GM12878 (cell line): ENCODE measurements around the gene TGFB2. TPM values are rescaled to one million over a fixed set of nuclear protein-coding genes. Genes with fewer than 3 reads are reported as not detected.

Experiments
- ATAC-seq: fragments of 200-7000 bp; cut with Tn5 transposase; 3 replicates; pipeline ENCODE4 v1.9.1; 2020; ENCODE audit warnings: mild to moderate bottlenecking, moderate library complexity
- BruUV-seq: library from RNA; stranded (reverse); fragments of 400-500 nt; replicated peaks from 2 replicates; lab custom pipeline; 2021; lab: Mats Ljungman, UMichigan
- CTCF ChIA-PET: fragments of 300-600 bp; sonication (Branson Sonifier 250); formaldehyde crosslinking; extraction: SDS; loops from one replicate; lab custom pipeline; 2021; ENCODE audit warnings: inconsistent platforms; lab: Yijun Ruan, JAX
- POLR2A ChIA-PET: fragments of 350-600 bp; formaldehyde crosslinking; extraction: SDS; loops from one replicate; lab custom pipeline; 2021; ENCODE audit warnings: inconsistent platforms; lab: Charles Lee
- RAD21 ChIA-PET: fragments of 300-600 bp; sonication (Branson Sonifier 250); formaldehyde crosslinking; loops from one replicate; lab custom pipeline; 2023; ENCODE audit warnings: antibody characterized with exemption; ENCODE audit not compliant: unreplicated experiment; lab: Charles Lee
- SMC1A ChIA-PET: fragments of 300-600 bp; sonication (Branson Sonifier 250); formaldehyde crosslinking; loops from one replicate; lab custom pipeline; 2023; ENCODE audit not compliant: unreplicated experiment, uncharacterized antibody; lab: Charles Lee
- DNase-seq: peaks from one replicate; pipeline ENCODE4 v3.0.0-alpha.2; 2011; ENCODE audit warnings: low read depth, low spot score
- FAIRE-seq: peaks from 3 replicates; lab custom pipeline; 2011; peaks lifted over from hg19 to GRCh38; lab: Jason Lieb, UNC
- H2AFZ ChIP-seq: 2 replicates; pipeline ENCODE4 v1.6.0; 2011; ENCODE audit warnings: low read depth, low read length, control low read depth; ENCODE audit not compliant: control insufficient read depth
- H3K27ac ChIP-seq: 2 replicates; pipeline ENCODE4 v1.5.1; 2011; ENCODE audit warnings: control low read depth; ENCODE audit not compliant: control insufficient read depth, insufficient read depth
- H3K27me3 ChIP-seq, 2 experiments: replicated peaks in 1 of 2; 2 replicates each; pipeline versions ENCODE4 v1.6.0 to v1.6.1; 2011; ENCODE audit warnings: low read length in 1 of 2; ENCODE audit not compliant: control insufficient read depth in 2 of 2, insufficient read depth in 2 of 2
- H3K36me3 ChIP-seq, 2 experiments: 2 replicates each; pipeline ENCODE4 v1.5.1; 2011; ENCODE audit warnings: low read length in 1 of 2; ENCODE audit not compliant: control insufficient read depth in 2 of 2, insufficient read depth in 2 of 2
- H3K4me1 ChIP-seq: 2 replicates; pipeline ENCODE4 v1.6.1; 2011; ENCODE audit warnings: mild to moderate bottlenecking, low read length, moderate library complexity, mixed read lengths; ENCODE audit not compliant: control insufficient read depth, insufficient read depth
- H3K4me2 ChIP-seq: 2 replicates; pipeline ENCODE4 v1.6.0; 2011; ENCODE audit warnings: control low read depth; ENCODE audit not compliant: control insufficient read depth, insufficient read depth
- H3K4me3 ChIP-seq: fragments of 200-600 bp; sonication (generic); 2 replicates; pipeline ENCODE4 v1.5.1; 2016
- H3K79me2 ChIP-seq: 2 replicates; pipeline ENCODE4 v1.6.0; 2011; ENCODE audit warnings: low read length; ENCODE audit not compliant: control insufficient read depth, insufficient read depth
- H3K9ac ChIP-seq: 2 replicates; pipeline ENCODE4 v1.8.0; 2011; ENCODE audit warnings: low read length, control low read depth, mixed read lengths; ENCODE audit not compliant: control insufficient read depth, insufficient read depth
- H3K9me3 ChIP-seq: replicated peaks from 3 replicates; pipeline ENCODE4 v1.5.1; 2011; ENCODE audit warnings: mild to moderate bottlenecking, low read length; ENCODE audit not compliant: control insufficient read depth, insufficient read depth
- H4K20me1 ChIP-seq: 2 replicates; pipeline ENCODE4 v1.6.0; 2011; ENCODE audit not compliant: control insufficient read depth, insufficient read depth
- BACH1 ChIP-seq: fragments of 450-650 bp; IDR thresholded peaks from 2 replicates; pipeline ENCODE4 v1.6.1; 2017; ENCODE audit warnings: mild to moderate bottlenecking, borderline replicate concordance
- BHLHE40 ChIP-seq, 2 experiments: fragments of 450-650 bp in 1 of 2; IDR thresholded peaks; 2 replicates each; pipeline ENCODE4 v1.6.1; 2011 to 2017; ENCODE audit warnings: low read depth in 2 of 2, borderline replicate concordance in 1 of 2, improper control_type of control experiment in 1 of 2, low read length in 1 of 2, mild to moderate bottlenecking in 1 of 2
- GATAD2B ChIP-seq: fragments of 450-650 bp; conservative IDR thresholded peaks from 2 replicates; pipeline ENCODE4 v1.6.1; 2017; ENCODE audit warnings: low read depth, mild to moderate bottlenecking, moderate library complexity
- MEF2A ChIP-seq: IDR thresholded peaks from 2 replicates; pipeline ENCODE4 v1.6.1; 2011; ENCODE audit warnings: low read depth, mild to moderate bottlenecking, low read length, moderate library complexity; ENCODE audit not compliant: insufficient read depth
- MTA3 ChIP-seq: IDR thresholded peaks from 2 replicates; pipeline ENCODE4 v1.6.1; 2012; ENCODE audit warnings: low read length, inconsistent platforms, borderline replicate concordance
- NFYB ChIP-seq: IDR thresholded peaks from 2 replicates; pipeline ENCODE4 v1.6.1; 2011; ENCODE audit warnings: low read depth, mild to moderate bottlenecking, low read length, improper control_type of control experiment, moderate library complexity; ENCODE audit not compliant: insufficient read depth
- SP1 ChIP-seq: IDR thresholded peaks from one replicate; pipeline ENCODE4 v1.6.1; 2011; ENCODE audit warnings: low read depth, low read length
- YY1 ChIP-seq: IDR thresholded peaks from 2 replicates; pipeline ENCODE4 v1.6.1; 2011; ENCODE audit warnings: low read depth, mild to moderate bottlenecking, low read length
- WGBS: methylation state at CpG from one replicate; pipeline ENCODE4 v1.1.6; 2016; ENCODE audit warnings: low lambda C conversion rate; ENCODE audit not compliant: insufficient replicate concordance, insufficient coverage; ENCODE audit errors: missing lambda C conversion rate; 5-methylcytosine and 5-hydroxymethylcytosine counted together
- in situ Hi-C: fragments of 300-500 bp; cut with MboI; formaldehyde crosslinking; loops from 9 replicates; pipeline ENCODE4 v1.14.3; 2018; ENCODE audit warnings: mixed read lengths
- intact Hi-C: fragments of 100-400 bp; cut with micrococcal nuclease; formaldehyde crosslinking; loops from one replicate; pipeline ENCODE4 v1.14.2; 2022; ENCODE audit not compliant: unreplicated experiment
- polyA plus RNA-seq, 11 experiments: library from polyadenylated mRNA; depleted of rRNA in 4 of 11; unstranded in 6 of 11; stranded (reverse) in 5 of 11; fragments of >200 nt; fragmentation: Nextera tagmentation in 4 of 11; fragmentation: Illumina TruSeq in 1 of 11; extraction: Ambion mirVana in 4 of 11; extraction: Trizol in 1 of 11; gene quantifications; 1 replicate in 1 of 11; 2 replicates in 10 of 11; pipeline versions ENCODE4 v1.2.1 to v1.2.3, GENCODE V29; 2011 to 2016; ENCODE audit warnings: inconsistent platforms in 2 of 11, missing spikeins in 2 of 11, low read depth in 1 of 11
- total RNA-seq, 4 experiments: library from RNA; depleted of rRNA in 3 of 4; stranded (reverse); fragments of >200 nt in 3 of 4; fragmentation: Illumina TruSeq in 1 of 4; extraction: Trizol in 1 of 4; gene quantifications; 2 replicates each; pipeline versions ENCODE4 v1.2.1 to v1.2.3, GENCODE V29; 2013 to 2021
- TF ChIP-seq, protein P1 (sequence below): fragments of 450-650 bp; conservative IDR thresholded peaks from 2 replicates; pipeline ENCODE4 v1.6.1; 2017; ENCODE audit warnings: mild to moderate bottlenecking, moderate library complexity
- TF ChIP-seq, protein P2 (sequence below): fragments of 450-650 bp; IDR thresholded peaks from 2 replicates; pipeline ENCODE4 v1.6.1; 2017; ENCODE audit warnings: low read depth, mild to moderate bottlenecking, moderate library complexity

TGFB2 gene
- total and polyA plus RNA-seq, 10 of the 15 experiments (the other 5 are each of a cell fraction or from before 2014, with no cell fraction given), result 0.03 to 0.11 (median 0.04) TPM; not detected in 6

- no peak for ATAC-seq
- Histone ChIP-seq H3K27ac (no peak overlapping the region), H3K9ac (no peak overlapping the region), H3K9me3 (no peaks in the 10 kb centered on the region), H3K4me2 (no peak overlapping the region), H3K4me1 (no peaks in the 10 kb centered on the region), H3K27me3 (no peaks in the 10 kb centered on the region), H3K79me2 (no peaks in the 10 kb centered on the region), H4K20me1 (no peaks in the 10 kb centered on the region), H2AFZ (no peak overlapping the region), H3K36me3 (peaks cover 0 to 8% of the 10 kb centered on the region in 2 experiments; a peak in 2 of 4 replicates), H3K4me3 (no peak overlapping the region)
- POLR2A ChIA-PET, result no interaction called here
- no TSS peak for BruUV-seq
- no peak for TF ChIP-seq MTA3
- TF ChIP-seq BHLHE40 (IDR thresholded peaks at IDR 0.05; ENCODE audit: borderline replicate concordance in 1 of 2, low read depth in 2 of 2, low read length in 1 of 2), result no peak
- TF ChIP-seq, protein P1, sequence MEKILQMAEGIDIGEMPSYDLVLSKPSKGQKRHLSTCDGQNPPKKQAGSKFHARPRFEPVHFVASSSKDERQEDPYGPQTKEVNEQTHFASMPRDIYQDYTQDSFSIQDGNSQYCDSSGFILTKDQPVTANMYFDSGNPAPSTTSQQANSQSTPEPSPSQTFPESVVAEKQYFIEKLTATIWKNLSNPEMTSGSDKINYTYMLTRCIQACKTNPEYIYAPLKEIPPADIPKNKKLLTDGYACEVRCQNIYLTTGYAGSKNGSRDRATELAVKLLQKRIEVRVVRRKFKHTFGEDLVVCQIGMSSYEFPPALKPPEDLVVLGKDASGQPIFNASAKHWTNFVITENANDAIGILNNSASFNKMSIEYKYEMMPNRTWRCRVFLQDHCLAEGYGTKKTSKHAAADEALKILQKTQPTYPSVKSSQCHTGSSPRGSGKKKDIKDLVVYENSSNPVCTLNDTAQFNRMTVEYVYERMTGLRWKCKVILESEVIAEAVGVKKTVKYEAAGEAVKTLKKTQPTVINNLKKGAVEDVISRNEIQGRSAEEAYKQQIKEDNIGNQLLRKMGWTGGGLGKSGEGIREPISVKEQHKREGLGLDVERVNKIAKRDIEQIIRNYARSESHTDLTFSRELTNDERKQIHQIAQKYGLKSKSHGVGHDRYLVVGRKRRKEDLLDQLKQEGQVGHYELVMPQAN, result no peak
- in situ Hi-C loops, result no loop called here
- 93% methylated on average over 21 of the region's 21 CpGs for WGBS
- SMC1A ChIA-PET, result no interaction called here
- CTCF ChIA-PET, result no interaction called here
- RAD21 ChIA-PET, result no interaction called here
- intact Hi-C loops, result no loop called here
- no peak for DNase-seq
- no peak for FAIRE-seq
Observed at GRCh38 chr1:218323568-218324225, 21.4 kb upstream of the TGFB2 start.

- FAIRE-seq (no peak), DNase-seq (no peak), ATAC-seq (no peak)
- 97% methylated on average over 18 of the region's 20 CpGs for WGBS
- no peak overlapping the region for H3K9ac ChIP-seq
- ChIA-PET RAD21 (no interaction called here), SMC1A (no interaction called here), POLR2A (no interaction called here), CTCF (no interaction called here)
- H4K20me1 ChIP-seq, result no peaks in the 10 kb centered on the region
- H3K79me2 ChIP-seq, result no peaks in the 10 kb centered on the region
- intact Hi-C loops (no loop called here), in situ Hi-C loops (no loop called here)
- H3K4me2 ChIP-seq, result no peak overlapping the region
- H2AFZ ChIP-seq, result no peak overlapping the region
- H3K27ac ChIP-seq, result no peak overlapping the region
- H3K36me3 ChIP-seq, result peaks cover 0 to 8% of the 10 kb centered on the region in 2 experiments; a peak in 2 of 4 replicates
- H3K4me1 ChIP-seq, result no peaks in the 10 kb centered on the region
- no peak overlapping the region for H3K4me3 ChIP-seq
- no TSS peak for BruUV-seq
- H3K9me3 ChIP-seq, result no peaks in the 10 kb centered on the region
- no peaks in the 10 kb centered on the region for H3K27me3 ChIP-seq
- TF ChIP-seq YY1, result no peak
- no peak for TF ChIP-seq BHLHE40 (IDR thresholded peaks at IDR 0.05; ENCODE audit: borderline replicate concordance in 1 of 2, low read depth in 2 of 2, low read length in 1 of 2)
- TF ChIP-seq NFYB, result no peak
- TF ChIP-seq BACH1, result no peak
- no peak for TF ChIP-seq MEF2A
- TF ChIP-seq, protein P2, sequence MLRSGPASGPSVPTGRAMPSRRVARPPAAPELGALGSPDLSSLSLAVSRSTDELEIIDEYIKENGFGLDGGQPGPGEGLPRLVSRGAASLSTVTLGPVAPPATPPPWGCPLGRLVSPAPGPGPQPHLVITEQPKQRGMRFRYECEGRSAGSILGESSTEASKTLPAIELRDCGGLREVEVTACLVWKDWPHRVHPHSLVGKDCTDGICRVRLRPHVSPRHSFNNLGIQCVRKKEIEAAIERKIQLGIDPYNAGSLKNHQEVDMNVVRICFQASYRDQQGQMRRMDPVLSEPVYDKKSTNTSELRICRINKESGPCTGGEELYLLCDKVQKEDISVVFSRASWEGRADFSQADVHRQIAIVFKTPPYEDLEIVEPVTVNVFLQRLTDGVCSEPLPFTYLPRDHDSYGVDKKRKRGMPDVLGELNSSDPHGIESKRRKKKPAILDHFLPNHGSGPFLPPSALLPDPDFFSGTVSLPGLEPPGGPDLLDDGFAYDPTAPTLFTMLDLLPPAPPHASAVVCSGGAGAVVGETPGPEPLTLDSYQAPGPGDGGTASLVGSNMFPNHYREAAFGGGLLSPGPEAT, result no peak
- no peak for TF ChIP-seq GATAD2B
- TF ChIP-seq SP1, result no peak
Observed at GRCh38 chr1:218324226-218324580, 20.9 kb upstream of the TGFB2 start.
